Measurements from ENCODE around the gene RASSF3.

RASSF3 gene

GRCh38 chr12:64746663-64747062 is 136.4 kb downstream of the RASSF3 start:
- H3K27ac ChIP-seq: peak overlapping the region; percentile 25
- DNase-seq (ENCODE audit: low read depth, low spot score): no peak
